ENCODE measurements around the gene GRIA4. TPM values are rescaled to one million over a fixed set of nuclear protein-coding genes. Genes with fewer than 3 reads are reported as not detected.

The GRIA4 gene
- total RNA-seq, 2 experiments from 2014 or later, result not detected

GRCh38 chr11:105738251-105738650 is 128.4 kb downstream of the GRIA4 start:
- H3K4me3 Mint-ChIP-seq, result no peak overlapping the region
- ChIA-PET POLR2A (no interaction called here), CTCF (no interaction called here)
- ATAC-seq (no peak), DNase-seq (no peak)
- no peaks in the 10 kb centered on the region for H3K4me1 Mint-ChIP-seq (ENCODE audit: low read depth)
- H3K27me3 Mint-ChIP-seq, result no peaks in the 10 kb centered on the region
- no peak overlapping the region for H3K27ac Mint-ChIP-seq
- no peak for TF ChIP-seq CTCF (IDR thresholded peaks at IDR 0.05)
- no peaks in the 10 kb centered on the region for H3K36me3 Mint-ChIP-seq (ENCODE audit: low read depth)
- no peaks in the 10 kb centered on the region for H3K9me3 Mint-ChIP-seq
- intact Hi-C loops (cut with micrococcal nuclease), result no loop called here

- no peak for TF ChIP-seq CTCF (IDR thresholded peaks at IDR 0.05)
- no peaks in the 10 kb centered on the region for H3K36me3 Mint-ChIP-seq (ENCODE audit: low read depth)
- DNase-seq, result no peak
- H3K9me3 Mint-ChIP-seq, result no peaks in the 10 kb centered on the region
- ATAC-seq, result no peak
- no peak overlapping the region for H3K4me3 Mint-ChIP-seq
- H3K27ac Mint-ChIP-seq, result no peak overlapping the region
- no peaks in the 10 kb centered on the region for H3K27me3 Mint-ChIP-seq
- POLR2A ChIA-PET, result no interaction called here
- intact Hi-C loops (cut with micrococcal nuclease), result no loop called here
- H3K4me1 Mint-ChIP-seq (ENCODE audit: low read depth), result no peaks in the 10 kb centered on the region
- CTCF ChIA-PET, result no interaction called here
These were observed 129.3 kb downstream of the GRIA4 start for GRCh38 chr11:105738986-105739795.

GRCh38 chr11:105740164-105740903 is 130.5 kb downstream of the GRIA4 start:
- no peaks in the 10 kb centered on the region for H3K4me1 Mint-ChIP-seq (ENCODE audit: low read depth)
- H3K27ac Mint-ChIP-seq, result no peak overlapping the region
- no peaks in the 10 kb centered on the region for H3K9me3 Mint-ChIP-seq
- CTCF ChIA-PET, result no interaction called here
- no peak for DNase-seq
- no peak overlapping the region for H3K4me3 Mint-ChIP-seq
- no peak for ATAC-seq
- no peak for TF ChIP-seq CTCF (IDR thresholded peaks at IDR 0.05)
- POLR2A ChIA-PET, result no interaction called here
- H3K36me3 Mint-ChIP-seq (ENCODE audit: low read depth), result no peaks in the 10 kb centered on the region
- H3K27me3 Mint-ChIP-seq, result no peaks in the 10 kb centered on the region
- intact Hi-C loops (cut with micrococcal nuclease), result no loop called here

GRCh38 chr11:105741488-105742020 is 131.7 kb downstream of the GRIA4 start:
- no peaks in the 10 kb centered on the region for H3K4me1 Mint-ChIP-seq (ENCODE audit: low read depth)
- no peaks in the 10 kb centered on the region for H3K36me3 Mint-ChIP-seq (ENCODE audit: low read depth)
- no peaks in the 10 kb centered on the region for H3K27me3 Mint-ChIP-seq
- H3K27ac Mint-ChIP-seq, result no peak overlapping the region
- DNase-seq (no peak), ATAC-seq (no peak)
- TF ChIP-seq CTCF (IDR thresholded peaks at IDR 0.05), result no peak
- intact Hi-C loops (cut with micrococcal nuclease), result no loop called here
- no peak overlapping the region for H3K4me3 Mint-ChIP-seq
- ChIA-PET POLR2A (no interaction called here), CTCF (no interaction called here)
- H3K9me3 Mint-ChIP-seq, result no peaks in the 10 kb centered on the region

- no peak overlapping the region for H3K4me3 Mint-ChIP-seq
- ATAC-seq (no peak), DNase-seq (no peak)
- TF ChIP-seq CTCF (IDR thresholded peaks at IDR 0.05), result no peak
- H3K27ac Mint-ChIP-seq, result no peak overlapping the region
- no peaks in the 10 kb centered on the region for H3K9me3 Mint-ChIP-seq
- no peaks in the 10 kb centered on the region for H3K27me3 Mint-ChIP-seq
- ChIA-PET POLR2A (no interaction called here), CTCF (no interaction called here)
- no peaks in the 10 kb centered on the region for H3K4me1 Mint-ChIP-seq (ENCODE audit: low read depth)
- H3K36me3 Mint-ChIP-seq (ENCODE audit: low read depth), result no peaks in the 10 kb centered on the region
- intact Hi-C loops (cut with micrococcal nuclease), result no loop called here
These were observed 144.4 kb downstream of the GRIA4 start for GRCh38 chr11:105754260-105754659.
